HG03175 (cell line): ENCODE measurements around the gene GPR152.
A peak's percentile ranks its signal among the peaks of the same experiment; 100 is the strongest.

Experiments
- ATAC-seq: cut with Tn5 transposase; IDR thresholded peaks from one replicate; pipeline ENCODE4 v1.9.1; 2021; ENCODE audit warnings: mild to moderate bottlenecking, moderate library complexity; ENCODE audit not compliant: unreplicated experiment

The GPR152 gene

DNA sequence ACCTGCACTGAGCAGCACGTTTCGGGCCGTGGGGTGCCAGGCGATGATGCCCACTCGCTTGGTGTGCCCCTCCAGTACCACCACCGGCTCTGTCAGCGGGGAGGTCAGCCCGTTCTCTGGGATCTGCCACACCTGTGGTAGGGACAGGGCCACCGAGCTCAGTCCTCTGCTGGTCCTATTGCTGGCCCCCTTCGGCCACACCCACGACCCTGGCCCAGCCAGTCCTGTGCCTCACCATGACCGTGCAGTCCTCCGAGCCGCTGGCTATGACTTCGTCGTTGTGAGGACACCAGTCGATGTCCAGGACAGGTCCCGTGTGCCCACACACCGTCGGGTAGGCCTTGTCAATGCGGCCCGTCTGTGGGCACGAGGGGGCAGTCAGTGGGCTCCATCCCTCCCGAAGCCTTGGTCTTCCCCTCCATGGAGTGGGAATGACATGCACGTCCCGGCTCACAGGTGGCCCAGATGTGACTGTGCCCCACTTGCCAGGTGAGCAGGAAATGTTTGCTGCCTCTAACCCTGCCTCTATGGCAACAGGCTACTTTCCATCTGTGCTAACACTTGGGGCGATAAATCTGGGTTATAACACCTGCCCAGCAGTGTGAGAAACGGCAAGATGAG, 10.7 kb downstream of the GPR152 start:
- no peak for ATAC-seq

- ATAC-seq, result no peak
Measured at GRCh38 chr11:67441098-67441563, 11.4 kb downstream of the GPR152 start.

GRCh38 chr11:67440229-67441097, 12.1 kb downstream of the GPR152 start:
- ATAC-seq, result no peak

DNA sequence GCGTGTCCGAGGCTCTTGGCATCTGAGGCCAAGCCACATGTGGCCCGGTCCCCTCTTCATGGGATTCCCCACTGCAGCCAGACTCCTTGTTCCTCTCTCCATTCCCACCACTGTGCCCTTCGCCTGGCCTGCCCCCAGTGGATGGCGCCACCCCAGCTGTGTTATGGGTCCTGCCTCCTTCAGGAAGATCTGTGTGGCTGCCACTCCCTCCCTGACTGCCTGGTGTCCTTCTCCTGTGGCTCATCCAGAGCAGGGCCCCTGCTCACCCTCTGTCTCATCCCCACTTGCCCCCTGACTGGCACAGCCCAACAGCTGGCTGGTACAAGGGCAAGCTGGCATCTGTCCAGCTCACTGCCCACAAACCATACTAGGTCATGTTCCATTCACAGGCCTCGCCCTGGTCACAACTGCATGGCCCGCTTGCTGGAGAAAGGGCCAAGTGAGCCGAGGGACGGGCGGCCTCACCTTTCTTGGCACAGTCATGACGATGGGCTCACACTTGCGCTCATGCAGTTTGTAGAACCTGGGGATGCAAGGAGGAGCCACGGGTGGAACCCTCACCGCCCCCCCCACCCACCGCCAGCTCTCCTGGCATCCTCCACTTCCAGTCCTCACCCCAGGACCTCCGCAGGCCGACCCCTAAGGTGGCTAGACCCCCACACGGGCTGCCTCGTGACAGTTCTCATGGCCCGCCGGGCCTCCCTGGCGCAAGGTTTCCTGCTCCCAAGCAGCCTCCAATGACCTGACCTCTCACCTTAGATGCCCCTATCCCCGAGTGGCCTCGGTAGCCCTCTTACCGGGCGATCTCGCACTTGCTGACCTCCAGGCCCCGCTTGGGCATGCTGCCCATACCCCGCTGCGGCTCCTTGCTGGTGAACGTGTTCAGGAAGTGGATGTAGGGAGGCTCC, 13.0 kb downstream of the GPR152 start:
- no peak for ATAC-seq

GRCh38 chr11:67438158-67438902, 14.2 kb downstream of the GPR152 start:
- ATAC-seq, result no peak

- ATAC-seq, result no peak
Measured at GRCh38 chr11:67437809-67438157, 14.7 kb downstream of the GPR152 start.

DNA sequence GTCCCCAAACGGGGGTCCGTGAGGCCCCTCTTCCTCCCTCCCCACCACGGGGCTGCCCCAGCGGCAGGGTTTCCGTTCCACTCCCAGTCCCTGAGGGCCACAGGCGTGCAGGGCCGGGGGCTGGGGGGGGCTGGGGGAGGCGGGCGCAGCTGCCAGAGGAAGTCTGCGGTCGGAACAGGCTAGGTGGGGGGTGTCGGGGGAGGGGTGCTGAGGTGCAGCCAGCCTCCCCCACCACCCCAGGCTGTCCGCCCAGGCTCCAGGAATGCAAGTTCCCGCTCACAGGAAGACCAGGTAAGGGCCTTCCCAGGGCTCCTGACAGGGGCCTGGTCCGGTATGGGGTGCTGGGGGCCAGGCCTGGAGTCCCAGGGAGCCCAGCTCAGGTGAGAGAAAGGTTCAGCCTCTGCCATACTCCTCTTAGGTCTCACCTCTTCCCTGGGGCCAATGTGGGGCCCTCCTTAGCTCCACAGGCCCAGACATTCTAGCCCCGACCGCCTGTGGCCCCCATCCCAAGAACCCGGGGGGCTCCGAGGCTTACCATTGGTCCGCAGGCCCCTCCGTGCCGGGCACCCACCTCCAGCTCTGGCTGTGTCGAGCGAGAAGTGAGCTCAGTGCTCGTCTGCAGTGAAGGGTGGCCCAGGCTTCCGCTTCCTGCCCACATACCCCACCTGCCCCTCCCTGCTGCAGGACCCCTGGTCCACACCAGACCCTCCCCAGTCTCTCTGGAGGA, 15.3 kb downstream of the GPR152 start, which contains the start of gene PTPRCAP:
Gene PTPRCAP (minus strand): TSS at position 601 of the 727 bp plus-strand sequence. CDS start 63 bp downstream, at position 538.
- ATAC-seq, result peak; percentile 26

GRCh38 chr11:67436459-67437081, 16.0 kb downstream of the GPR152 start:
- ATAC-seq, result peak; percentile 48

- no peak for ATAC-seq
Measured at GRCh38 chr11:67435727-67436458, 16.6 kb downstream of the GPR152 start.

- ATAC-seq, result no peak
Measured at GRCh38 chr11:67435031-67435726, 17.4 kb downstream of the GPR152 start.

GRCh38 chr11:67434395-67434881, 18.1 kb downstream of the GPR152 start:
- no peak for ATAC-seq

GRCh38 chr11:67433536-67434394, 18.8 kb downstream of the GPR152 start:
- ATAC-seq, result no peak

- ATAC-seq, result no peak
Measured at GRCh38 chr11:67432655-67433349, 19.7 kb downstream of the GPR152 start.

DNA sequence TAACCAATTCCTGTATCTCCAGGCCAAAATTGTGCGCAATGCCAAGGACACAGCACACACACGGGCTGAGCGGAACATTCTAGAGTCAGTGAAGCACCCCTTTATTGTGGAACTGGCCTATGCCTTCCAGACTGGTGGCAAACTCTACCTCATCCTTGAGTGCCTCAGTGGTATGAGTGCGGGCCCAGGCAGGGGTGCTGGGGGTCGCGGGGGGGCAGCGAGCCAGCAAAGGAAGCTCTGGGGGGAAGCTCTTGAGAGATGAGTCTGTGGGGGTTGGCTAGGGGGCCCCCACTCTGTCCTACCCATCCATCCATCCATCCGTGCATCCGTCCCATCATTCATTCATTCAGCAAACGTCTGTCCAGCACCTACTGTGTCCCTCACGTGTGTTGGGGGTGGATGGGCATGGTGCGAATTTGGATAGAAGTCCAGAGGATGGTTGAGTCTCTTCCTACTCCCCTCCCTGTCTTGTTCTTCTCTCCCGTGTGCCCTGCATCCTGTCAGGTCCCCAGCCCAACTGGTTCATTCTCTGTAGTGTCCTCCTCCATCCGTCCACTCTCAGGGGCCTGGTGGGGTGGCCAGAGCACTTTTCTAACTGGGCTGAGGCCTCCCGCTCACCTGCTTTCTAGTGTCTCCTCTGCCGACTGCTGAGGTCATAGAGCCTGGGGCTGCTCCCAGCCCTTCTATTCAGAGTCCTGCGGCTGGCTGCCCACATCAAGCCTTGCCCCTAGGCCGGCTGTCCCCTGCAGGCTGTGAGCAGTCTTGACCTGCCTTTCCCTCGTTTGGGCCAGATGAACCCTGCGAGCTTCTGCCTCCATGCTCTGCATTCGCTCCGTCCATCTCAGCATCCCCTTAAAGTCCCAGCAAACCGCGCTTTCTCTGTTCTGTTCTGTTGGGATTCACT, 20.9 kb downstream of the GPR152 start:
- ATAC-seq, result no peak

DNA sequence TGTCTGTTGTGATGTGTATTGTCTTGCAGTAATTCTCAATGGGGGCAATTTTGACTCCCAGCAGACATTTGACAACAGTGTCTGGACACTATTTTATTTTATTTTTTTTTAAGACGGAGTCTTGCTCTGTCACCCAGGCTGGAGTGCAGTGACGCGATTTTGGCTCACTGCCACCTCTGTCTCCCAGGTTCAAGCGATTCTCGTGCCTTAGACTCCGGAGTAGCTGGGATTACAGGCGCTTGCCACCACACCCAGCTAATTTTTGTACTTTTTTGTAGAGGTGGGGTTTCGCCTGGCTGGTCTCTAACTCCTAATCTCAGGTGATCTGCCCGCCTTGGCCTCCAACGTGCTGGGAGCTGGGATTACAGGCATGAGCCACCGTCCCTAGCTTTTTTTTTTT, 22.8 kb downstream of the GPR152 start:
- no peak for ATAC-seq
